ENCODE data around the gene FBH1. TPM values are rescaled to one million over a fixed set of nuclear protein-coding genes. Genes with fewer than 3 reads are reported as not detected.

FBH1 gene
- total and polyA plus RNA-seq, 9 of the 15 experiments (the other 6 are each of a cell fraction or from before 2014, with no cell fraction given), result 13.4 to 108 (median 77.8) TPM

GRCh38 chr10:5844345-5845055 is 45.5 kb upstream of the FBH1 start (continued):
- TF ChIP-seq MGA (IDR thresholded peaks at IDR 0.05) (no peak), E4F1 (CRISPR knock-in tag; IDR thresholded peaks at IDR 0.05; ENCODE audit: borderline replicate concordance) (no peak), POU5F1 (IDR thresholded peaks at IDR 0.05; ENCODE audit: borderline replicate concordance, low read depth, low read length, partially characterized antibody) (no peak), ELK1 (CRISPR knock-in tag; IDR thresholded peaks at IDR 0.05) (no peak), NR1H2 (CRISPR knock-in tag; IDR thresholded peaks at IDR 0.05) (no peak), HNRNPH1 (optimal IDR thresholded peaks at IDR 0.05; ENCODE audit: low read depth, low read length) (no peak), ZNF644 (tag; IDR thresholded peaks at IDR 0.05; ENCODE audit: low read depth) (no peak), SIN3B (IDR thresholded peaks at IDR 0.05; ENCODE audit: low read depth) (no peak), KLF6 (CRISPR knock-in tag; IDR thresholded peaks at IDR 0.05; ENCODE audit: borderline replicate concordance) (no peak)
- TF ChIP-seq, protein P1, sequence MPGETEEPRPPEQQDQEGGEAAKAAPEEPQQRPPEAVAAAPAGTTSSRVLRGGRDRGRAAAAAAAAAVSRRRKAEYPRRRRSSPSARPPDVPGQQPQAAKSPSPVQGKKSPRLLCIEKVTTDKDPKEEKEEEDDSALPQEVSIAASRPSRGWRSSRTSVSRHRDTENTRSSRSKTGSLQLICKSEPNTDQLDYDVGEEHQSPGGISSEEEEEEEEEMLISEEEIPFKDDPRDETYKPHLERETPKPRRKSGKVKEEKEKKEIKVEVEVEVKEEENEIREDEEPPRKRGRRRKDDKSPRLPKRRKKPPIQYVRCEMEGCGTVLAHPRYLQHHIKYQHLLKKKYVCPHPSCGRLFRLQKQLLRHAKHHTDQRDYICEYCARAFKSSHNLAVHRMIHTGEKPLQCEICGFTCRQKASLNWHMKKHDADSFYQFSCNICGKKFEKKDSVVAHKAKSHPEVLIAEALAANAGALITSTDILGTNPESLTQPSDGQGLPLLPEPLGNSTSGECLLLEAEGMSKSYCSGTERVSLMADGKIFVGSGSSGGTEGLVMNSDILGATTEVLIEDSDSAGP (CRISPR knock-in tag; IDR thresholded peaks at IDR 0.05), result no peak

All from K562 (cell line).